Activated CD4-positive, alpha-beta T cell treated with anti-CD3 and anti-CD28 coated beads, Interleukin-2, amount 50 U/mL, for 4 hours (primary cell): Measurements from ENCODE around the gene HMX3.

Source experiments
- DNase-seq, 2 experiments: peaks; one replicate each; pipeline ENCODE4 v3.0.0-alpha.2; 2020

The HMX3 gene

DNA sequence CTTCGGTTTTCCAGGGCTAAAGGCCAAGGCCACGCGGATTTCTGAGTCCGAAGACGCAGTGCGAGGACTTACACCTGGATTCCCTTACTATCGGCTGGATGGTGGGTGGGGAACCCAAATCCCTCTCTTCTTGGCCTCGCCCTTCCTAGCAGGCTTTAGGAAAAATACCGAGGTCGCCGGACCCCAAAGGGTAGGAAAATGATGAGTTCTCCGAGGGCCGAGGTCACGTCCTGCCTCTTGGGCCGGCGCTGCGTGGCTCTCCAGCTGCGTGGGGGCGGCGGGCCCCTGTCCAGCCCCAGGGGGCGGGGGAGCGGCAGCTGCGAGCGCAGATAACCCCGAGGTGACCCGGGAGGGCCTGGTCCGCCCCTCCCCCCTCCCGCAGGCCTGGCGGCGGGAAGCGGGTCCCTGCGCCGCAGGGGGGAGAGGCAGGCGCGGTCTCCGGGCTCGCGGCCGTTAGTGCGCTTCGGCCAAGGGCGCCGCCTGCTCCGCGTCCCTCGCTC, 805 bp upstream of the HMX3 start:
- no peak for DNase-seq

DNA sequence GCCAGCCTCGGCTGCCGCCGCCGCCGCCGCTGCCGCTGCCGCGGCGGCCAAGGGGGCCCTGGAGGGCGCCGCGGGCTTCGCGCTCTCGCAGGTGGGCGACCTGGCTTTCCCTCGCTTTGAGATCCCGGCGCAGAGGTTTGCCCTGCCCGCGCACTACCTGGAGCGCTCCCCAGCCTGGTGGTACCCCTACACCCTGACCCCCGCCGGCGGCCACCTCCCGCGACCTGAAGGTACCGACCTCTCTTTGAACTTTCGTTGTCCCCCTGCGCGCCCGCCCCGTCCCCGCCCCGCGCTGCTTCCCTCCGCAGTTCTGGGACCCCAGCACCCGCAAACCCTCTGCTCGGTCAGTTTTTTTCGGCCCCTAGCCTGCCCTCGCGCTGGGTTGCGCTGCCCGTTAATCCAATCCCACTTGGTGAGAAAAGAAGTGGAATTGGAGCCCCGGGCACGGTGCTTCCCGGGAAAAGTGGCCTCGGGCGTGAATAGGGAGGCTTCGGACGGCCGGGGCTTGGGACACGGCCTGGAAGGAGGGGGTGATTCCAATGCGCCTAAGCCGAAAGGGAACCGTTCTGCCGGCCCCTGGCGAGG, 543 bp downstream of the HMX3 start:
- DNase-seq: no peak

GRCh38 chr10:123136806-123137642, 1.3 kb downstream of the HMX3 start:
- DNase-seq: no peak

DNA sequence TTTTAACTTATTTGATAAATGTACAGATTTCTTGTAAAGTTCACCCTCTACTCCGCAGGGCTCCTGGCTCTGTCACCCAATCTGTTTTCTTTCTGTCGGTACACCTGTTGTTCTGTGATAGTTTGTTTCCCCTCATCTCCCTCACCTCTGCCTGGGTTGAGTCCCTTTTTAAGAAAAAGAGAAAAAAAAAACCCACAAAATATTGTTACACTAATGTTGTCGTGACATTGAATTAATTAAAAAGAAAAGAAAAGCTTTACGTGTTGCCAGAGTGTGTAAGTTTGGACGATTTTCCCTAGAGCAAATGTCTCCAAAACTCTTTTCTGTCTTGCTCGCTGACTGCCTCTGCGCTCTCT, 3.4 kb downstream of the HMX3 start:
- DNase-seq: no peak

GRCh38 chr10:123139521-123140163, 3.9 kb downstream of the HMX3 start:
- DNase-seq: no peak

DNA sequence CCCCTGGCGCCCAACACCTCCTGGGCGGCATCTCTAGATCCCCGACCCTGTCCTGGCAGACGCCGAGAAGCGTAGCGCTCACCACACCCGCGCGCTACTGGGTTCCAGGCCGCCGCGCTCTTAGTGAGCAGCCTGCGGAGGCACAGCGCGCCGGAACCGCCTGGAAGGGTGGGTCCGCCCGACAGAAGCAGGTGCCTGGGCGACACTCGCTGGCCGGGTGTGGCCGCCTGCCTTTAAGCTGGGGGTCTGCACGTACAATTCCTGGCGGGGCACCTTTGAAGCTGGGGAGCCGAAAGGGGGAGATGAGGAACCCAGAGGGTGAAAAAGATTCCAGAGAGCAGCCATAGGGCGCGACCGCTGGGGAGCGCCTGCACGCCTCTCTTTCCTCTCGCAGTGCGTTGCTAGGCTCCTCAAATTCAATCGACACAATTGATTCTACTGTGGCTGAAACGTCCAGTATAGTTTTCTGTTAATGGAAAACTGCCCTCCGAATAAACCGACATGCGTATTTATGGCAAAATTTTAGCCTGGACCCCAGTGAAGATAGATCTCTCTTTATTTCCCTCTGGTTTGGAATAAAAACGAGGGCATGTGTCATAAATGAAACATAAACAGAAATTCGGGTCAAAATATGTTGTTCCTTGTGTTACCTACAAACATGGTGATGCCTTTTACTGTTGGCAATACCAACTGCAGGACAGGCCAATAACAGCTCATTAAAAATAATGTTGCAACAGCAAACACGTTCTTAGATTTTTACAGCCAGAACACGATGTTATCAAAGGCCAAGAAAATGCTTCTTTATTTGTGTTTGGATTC, 4.6 kb downstream of the HMX3 start:
- no peak for DNase-seq

- no peak for DNase-seq
Measured at GRCh38 chr10:123140983-123141390, 5.2 kb downstream of the HMX3 start.

DNA sequence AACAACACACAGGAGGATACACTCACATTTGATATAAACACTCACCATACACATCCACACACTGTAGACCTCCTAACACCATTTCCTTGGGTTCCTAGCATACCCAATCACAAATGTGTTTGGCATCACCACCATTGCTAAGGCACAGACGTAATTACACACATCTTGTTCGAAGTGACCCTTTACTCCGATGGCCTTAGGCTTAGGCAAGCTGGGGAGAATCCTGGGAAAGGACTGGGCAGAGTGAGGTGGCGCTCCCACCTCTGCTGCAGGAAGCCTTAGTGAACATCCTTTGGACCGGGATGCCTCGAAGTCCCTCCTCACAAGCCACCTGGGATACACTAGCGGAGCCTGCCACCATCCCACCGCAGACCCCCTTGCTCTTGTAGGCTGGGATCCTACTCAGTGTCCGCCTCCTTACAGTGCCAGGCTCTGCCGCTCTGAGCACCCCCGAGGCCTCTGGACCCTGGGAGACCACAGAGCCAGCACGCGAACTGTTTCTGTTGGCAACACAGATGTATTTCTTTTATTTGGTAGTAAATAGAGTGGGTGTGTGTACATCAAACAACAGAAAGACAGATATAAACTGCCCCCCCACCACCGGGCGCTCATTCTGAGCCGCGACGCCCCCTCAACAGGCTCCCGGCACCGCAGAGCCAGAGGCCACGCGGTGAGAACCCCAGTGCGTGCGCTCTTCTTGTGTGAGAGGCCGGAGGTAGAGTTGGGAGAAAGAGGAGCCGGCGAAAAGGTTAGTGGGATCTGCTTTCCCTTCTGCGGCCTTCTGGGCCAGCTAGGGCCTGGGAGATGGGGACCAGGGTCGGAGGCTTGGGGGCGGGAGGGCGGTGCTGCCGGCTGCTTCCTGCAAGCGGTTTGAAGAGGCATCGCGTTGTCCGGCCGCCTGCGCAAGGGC, 6.3 kb downstream of the HMX3 start:
- no peak for DNase-seq

DNA sequence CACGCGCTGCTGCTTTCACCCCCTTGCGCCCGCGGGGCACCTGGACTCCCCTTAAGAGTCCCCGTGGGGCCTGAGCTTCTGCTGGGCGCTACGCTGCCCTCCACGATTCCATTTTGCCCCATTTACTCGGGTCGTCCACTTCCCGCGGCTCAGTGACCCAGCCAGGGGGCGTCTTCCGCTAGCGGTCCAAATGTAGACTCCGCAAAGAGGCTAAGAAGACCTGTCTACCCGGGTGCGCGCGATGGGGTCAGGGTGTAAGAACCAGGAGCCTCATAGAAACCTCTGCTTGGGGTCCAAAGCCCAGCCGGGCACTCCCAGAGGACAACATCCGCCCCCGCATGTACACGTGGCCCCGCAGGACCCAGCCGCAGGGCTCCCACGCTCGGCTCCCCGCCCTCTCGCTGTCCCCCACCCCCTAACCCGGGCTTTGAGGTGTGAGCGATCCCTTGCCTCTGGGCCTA, 7.0 kb downstream of the HMX3 start:
- DNase-seq: no peak

DNA sequence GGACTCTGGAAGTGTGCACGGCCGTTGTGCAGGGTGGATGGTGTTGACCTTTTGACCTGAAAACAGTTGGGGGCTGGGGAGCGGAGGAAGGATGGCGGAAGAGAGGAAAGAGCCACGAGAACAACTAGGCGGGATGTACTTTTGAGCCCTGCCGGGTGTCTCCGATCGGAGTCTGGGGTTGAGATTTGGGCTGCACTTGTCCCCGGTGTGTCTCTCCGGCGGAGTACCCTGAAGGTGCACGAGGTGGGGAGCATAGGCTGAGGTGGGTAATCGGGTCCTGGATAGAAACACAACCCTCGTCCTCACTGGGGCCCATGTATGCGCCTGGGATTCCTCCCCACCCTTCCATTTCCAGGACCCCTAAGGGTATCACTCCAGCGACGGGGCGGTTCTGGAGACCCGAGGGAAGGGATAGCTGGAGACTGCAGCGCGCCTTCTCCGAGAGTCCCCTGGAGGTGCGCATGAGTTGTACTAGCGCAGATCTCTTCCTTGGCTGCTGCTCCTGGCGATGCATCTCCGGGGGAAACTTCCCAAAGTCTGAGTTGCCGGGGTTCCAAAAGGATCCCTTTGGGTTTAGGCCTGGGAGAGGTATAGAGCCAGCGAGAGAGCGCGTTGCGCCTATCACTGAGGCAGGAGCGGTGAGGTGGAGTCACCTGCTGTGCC, 7.5 kb downstream of the HMX3 start:
- no peak for DNase-seq

- no peak for DNase-seq
Measured at GRCh38 chr10:123143825-123144168, 8.0 kb downstream of the HMX3 start.

GRCh38 chr10:123144697-123145541, 9.1 kb downstream of the HMX3 start:
- DNase-seq: no peak

GRCh38 chr10:123145542-123146012, 9.8 kb downstream of the HMX3 start:
- no peak for DNase-seq

DNA sequence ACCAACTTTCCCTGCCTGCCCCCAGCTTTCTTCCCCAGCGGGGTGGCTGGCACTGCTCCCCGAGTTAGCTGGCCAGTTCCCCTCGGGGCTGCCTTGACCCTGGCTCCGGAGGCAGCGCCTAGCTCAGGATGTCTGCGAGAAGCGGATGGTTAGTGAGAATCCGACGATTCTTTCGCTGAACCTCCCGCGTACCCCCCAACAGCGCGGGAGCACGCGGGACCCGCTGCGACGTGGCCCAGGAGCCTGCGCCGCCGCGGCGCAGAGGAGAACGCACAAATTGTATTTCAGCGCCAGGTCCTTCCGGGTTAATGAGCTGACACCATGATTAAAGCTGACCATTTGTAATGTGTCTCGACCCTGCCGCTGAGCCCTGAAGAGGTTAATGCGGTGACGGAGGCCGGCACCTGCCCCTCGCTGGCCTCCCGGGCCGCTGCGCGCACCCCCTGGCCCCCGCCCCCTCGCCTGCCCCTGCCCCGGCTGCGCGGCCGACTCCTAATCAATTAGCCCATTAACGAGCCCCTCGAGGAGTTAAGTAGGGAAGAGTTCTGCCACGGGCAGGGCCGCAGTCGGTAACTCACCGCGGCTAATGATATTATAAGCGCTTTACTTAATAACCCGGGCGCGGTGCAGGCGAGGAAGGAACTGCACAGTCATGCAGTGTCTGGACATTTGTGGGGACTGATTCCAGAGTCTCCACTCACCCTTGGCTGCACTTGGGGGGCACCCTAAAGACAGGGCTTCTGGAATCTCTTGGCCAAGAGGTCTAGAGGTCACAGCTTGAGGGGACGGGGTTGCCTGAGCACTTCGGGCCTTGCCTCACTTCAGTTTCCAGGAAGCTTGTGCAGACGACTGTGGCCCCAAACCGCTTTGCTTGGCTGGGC, 10.5 kb downstream of the HMX3 start:
- no peak for DNase-seq

DNA sequence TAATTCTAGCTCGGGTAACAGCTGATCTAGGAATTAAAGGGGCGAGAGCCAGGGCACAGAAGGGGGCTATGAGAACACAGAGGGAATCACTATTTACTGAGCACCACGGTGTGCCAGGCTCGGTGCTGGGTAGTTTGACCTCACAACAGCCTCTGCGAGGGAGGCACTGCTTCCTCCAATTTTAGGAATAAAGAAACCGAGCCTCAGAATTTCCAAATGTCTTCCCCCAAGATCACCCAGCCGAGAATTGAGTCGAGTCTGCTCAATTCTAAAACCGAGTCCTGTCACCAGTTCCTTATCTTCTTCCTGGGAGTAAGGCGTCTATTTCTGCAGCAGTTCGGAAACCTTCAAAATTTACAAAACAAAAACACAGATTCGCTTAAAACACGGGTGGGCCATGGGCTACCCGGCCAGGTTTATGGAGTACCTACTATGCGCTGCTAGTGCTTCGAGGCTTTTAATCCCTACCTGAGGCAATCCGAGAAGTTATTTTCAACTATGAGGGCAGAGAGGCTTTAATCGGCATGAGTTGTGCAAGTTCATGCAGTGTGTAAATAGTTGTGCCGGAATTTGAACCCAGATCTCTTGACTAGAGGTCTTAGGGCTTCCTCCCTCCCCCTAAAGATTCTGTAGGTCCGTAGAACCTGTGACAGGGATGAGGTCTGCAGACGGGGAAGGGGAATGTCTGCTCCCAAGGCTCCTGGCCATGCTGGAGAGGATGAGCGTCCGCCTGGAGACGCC, 11.3 kb downstream of the HMX3 start:
- no peak for DNase-seq

GRCh38 chr10:123147635-123148413, 12.1 kb downstream of the HMX3 start, which contains the start of gene HMX2:
TSS of gene HMX2 (plus strand) at chr10:123148136. CDS start at chr10:123148379, 243 bp downstream.
- DNase-seq: no peak

- no peak for DNase-seq
Measured at GRCh38 chr10:123148414-123149161, 12.8 kb downstream of the HMX3 start.
